Measurements from ENCODE around the gene MXD1.

MXD1 gene

DNA sequence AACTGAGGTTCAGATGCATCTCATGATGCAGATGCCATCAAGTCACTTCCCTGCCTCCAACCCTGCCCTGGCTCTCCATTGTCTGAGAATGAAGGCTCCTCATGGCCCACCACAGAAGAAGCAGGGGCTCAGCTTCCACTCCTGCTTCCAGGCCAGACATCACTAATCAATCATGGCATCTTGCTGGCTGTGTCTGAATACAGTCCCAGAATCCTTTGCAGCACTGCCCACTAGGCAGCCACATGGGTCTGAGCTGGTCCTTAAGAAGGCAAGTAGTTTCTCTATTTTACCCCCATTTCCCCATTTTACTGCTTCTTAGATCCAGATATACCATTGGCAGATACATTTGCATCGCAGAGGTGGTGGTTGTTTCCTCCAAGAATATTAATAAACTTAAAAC is 39.2 kb downstream of the MXD1 start:
- no peak for DNase-seq (ENCODE audit: low spot score)

GRCh38 chr2:69955029-69955428 is 40.1 kb downstream of the MXD1 start:
- no peak for DNase-seq (ENCODE audit: low spot score)

- no peak for DNase-seq (ENCODE audit: low spot score)
These were observed 41.6 kb downstream of the MXD1 start for GRCh38 chr2:69956475-69956979.

DNA sequence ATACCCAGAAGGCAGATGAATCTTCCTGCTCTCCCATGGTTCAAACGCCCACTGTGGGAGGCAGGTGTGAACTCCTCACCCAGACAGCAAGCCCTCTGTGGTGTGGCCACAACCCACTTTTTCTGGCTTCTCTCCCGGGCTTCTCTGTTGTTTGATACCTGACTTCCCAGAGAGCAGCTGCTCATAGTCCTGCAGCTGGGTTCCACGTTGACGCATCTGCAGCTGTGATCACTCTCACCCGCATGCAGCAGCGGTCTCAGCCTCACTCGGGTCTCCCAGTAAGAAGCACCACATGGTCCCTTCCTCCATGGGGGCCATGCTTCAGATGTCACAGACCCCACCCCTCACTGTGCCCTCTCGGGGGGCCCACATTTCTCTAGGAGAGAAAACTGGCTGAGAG is 43.1 kb downstream of the MXD1 start:
- no peak for DNase-seq (ENCODE audit: low spot score)

DNA sequence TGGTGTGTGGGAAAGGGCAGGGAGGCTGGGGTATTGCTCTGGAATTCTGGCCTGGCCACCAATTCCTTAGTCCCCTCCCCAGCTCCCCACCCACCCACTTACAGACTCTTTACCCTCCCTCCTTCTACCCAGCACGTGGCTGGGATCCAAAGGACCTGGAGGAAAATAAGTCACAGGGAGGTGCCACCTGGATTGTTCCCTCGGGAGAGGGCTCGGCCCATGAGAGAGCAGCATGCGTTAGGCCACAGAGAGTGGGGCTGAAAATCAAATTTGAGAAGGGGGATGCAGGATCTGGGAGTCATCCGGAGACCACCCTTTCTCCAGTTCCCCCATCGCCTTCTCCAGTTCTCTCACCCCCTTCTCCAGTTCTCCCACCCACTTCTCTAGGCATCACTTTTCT is 43.6 kb downstream of the MXD1 start:
- DNase-seq (ENCODE audit: low spot score): no peak

DNA sequence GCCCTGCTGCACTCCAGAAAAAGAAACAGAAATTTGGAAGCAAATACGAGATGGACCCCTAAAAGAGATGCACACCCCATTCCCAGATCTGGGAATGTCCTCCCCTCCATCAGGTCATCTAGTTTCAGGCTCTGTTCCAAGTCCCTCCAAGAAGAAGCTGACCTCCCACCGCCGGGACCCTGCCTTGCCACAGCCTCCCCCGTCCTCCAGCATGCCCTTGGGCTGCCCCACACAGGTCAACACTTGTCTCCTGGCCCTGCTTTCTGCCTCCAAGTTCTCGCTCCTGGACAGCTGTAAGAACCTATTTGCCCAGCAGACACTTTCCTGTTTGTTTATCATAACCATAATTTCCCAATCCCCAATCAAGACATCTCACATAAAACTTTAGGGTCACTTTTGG is 44.5 kb downstream of the MXD1 start:
- DNase-seq (ENCODE audit: low spot score): no peak

- DNase-seq (ENCODE audit: low spot score): no peak
These were observed 45.9 kb downstream of the MXD1 start for GRCh38 chr2:69960821-69961220.

GRCh38 chr2:69961496-69961895 is 46.6 kb downstream of the MXD1 start, which contains the start of gene ASPRV1:
Gene ASPRV1, minus strand, starts transcription at chr2:69961631. Its CDS starts 195 bp downstream, at chr2:69961436.
- DNase-seq (ENCODE audit: low spot score): no peak

- no peak for DNase-seq (ENCODE audit: low spot score)
These were observed 48.2 kb downstream of the MXD1 start for GRCh38 chr2:69962986-69963730.

- no peak for DNase-seq (ENCODE audit: low spot score)
These were observed 49.5 kb downstream of the MXD1 start for GRCh38 chr2:69964353-69964841.

DNA sequence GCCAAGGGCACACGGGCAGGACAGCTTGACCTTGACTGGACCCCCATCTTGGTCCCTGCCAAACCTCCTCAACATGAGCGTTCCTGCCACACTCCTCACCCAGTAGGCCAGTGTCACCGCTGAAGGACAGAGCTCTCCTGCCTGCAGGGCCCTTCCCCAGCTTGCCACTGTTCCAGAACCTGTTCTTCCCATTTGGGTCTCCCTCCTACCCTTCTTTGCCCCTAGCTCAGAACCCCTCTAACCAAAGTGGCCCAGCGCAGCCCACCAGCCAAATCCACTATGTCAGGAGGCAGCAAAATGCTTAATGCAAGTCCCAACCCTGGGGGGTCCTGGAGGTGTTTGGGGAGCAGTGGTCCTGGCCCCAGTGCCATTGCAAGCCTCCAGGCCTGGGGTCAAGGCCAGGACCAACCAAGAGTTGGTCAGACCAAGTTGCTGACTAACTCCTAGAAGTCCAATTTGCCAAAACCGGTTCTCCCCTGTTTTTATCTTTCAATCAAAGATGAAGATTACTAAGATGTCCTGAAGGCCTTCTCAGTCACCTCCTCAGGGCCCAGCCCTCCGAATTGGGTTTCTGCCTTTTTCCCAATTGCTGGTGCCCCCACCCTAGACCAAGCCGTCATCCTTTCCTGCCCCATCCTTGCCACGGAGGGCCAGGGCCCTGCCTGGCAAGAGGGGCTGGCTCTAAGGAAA is 51.0 kb downstream of the MXD1 start:
- no peak for DNase-seq (ENCODE audit: low spot score)

GRCh38 chr2:69966496-69966895 is 51.6 kb downstream of the MXD1 start:
- no peak for DNase-seq (ENCODE audit: low spot score)

DNA sequence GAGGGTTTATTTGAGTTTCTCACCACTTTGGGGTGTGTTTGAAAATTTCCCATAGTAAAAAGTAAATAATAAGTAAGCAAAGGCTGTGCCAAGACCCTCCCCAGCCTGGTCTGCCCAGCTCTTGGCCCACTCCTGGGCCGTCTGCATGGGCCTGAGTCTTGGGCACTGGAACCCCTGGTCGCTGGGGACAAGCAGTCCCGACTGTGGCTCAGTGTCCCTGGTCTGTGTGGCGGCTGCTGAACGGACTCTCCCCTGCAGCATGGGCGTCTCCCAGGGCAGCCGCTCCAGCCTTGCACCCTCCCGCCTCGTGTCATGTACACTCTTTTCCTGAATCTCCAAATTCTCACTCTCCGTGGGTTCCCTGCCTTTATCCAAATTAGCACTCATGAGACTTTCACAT is 53.7 kb downstream of the MXD1 start:
- DNase-seq (ENCODE audit: low spot score): no peak

DNA sequence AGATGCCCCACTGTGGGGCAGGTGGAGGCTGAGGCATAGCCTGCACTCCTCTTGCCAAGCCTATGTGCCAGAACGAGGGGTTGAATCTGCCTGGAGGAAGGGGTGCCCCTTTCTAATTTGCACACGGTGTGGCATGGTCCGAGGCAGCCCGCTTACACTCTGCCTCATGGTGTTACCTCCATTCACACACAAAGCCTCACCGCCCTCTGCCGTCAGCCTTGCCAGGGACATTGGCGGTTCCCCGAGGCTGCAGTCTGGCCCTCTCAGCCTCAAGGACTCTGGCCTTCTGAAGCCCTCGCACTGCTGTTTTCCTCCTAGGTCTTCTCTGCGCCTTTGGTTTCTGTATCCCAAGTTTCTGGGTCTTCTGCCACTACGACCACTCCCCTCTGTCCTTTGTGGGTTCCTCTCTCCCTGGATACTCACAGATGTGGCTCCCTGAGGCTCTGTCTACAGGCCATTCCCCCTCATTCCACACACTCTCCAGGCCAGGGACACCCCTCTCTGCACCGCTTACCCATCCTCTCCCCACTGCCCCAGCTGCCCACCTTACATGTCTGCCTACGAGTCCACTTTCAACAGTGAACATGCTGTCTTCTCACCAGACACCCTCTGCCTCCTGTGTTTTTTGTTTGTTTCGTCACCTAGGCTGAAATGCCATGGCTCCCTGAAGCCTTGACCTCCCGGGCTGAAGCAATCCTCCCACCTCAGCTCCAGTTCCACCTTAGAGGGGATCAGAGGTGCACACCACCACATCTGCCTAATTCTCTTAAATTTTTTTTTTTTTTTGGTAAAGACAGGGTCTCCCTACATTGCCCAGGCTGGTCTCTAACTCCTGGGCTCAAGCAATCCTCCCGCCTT is 54.4 kb downstream of the MXD1 start:
- no peak for DNase-seq (ENCODE audit: low spot score)

DNA sequence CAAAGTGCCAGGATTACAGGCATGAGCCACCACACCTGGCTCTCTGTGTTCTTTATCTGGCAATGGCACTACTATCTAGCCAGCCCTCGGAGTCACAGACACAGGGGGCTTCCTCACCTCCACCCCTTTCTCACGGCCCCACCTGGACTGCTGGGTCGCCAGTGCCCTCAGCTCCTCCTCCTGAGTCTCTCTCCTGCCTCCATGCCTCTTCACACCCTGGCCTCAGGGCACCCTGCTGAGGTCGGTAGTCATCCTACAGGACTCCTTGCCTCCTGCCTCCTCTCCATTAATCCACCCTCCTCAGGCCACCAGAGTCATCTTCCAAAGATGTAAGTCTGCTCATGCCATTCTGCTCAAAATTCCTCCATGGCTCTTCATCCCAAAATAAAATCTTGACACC is 55.1 kb downstream of the MXD1 start:
- DNase-seq (ENCODE audit: low spot score): no peak

- DNase-seq (ENCODE audit: low spot score): no peak
These were observed 57.9 kb downstream of the MXD1 start for GRCh38 chr2:69972822-69973221.

GRCh38 chr2:69973335-69973735 is 58.4 kb downstream of the MXD1 start:
- no peak for DNase-seq (ENCODE audit: low spot score)

- DNase-seq (ENCODE audit: low spot score): no peak
These were observed 60.4 kb downstream of the MXD1 start for GRCh38 chr2:69975136-69975852.

DNA sequence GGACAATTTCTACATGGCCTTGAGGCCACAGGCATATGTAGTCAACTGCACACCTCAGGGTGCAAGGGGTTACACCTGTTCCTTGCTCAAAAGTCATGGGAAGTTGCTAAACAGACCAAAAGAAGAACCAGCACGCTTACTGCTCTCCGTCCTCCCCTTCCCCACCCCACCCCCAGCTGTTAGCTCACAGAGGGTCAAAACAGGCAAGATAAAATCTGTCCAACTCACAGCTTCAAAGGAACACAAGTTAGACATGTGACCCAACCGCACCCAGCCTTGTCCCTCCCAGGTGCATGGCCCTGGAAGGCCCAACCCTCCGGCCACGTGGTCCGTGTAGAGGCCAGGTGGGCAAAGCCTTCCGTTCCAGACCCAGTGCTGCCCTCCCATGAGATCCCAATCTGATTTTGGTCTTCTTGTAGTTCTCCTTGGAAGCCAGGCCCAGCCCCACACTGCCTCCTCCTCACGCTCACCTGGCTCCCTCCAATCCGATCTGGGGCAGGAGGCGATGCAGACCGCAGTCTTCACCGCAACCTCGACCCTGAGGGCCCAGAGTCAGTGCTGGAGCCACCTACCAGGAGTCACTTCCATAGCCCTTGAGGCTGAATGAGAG is 61.0 kb downstream of the MXD1 start:
- DNase-seq (ENCODE audit: low spot score): no peak

- no peak for DNase-seq (ENCODE audit: low spot score)
These were observed 62.3 kb downstream of the MXD1 start for GRCh38 chr2:69977186-69977585.

- no peak for DNase-seq (ENCODE audit: low spot score)
These were observed 63.1 kb downstream of the MXD1 start for GRCh38 chr2:69977906-69978482.
